ENCODE measurements around the gene KRTAP4-8.

DNA sequence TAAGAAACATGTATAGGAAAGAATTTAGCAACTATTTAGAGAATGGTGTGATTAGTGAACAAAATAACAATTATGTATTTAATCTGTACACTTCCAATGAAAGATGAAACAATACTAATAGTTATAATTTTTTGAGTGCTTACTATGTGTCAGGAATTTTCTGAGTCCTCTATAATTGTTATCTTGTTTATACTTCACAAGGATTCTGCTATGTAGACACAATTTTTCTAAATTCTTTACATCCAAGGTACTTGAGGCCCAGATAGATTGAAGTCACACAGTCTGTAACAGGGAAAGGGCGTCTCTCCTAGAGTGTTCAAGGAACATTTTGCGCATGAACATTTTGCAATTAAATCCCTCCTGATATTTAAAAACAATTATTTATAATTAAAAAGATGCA, 27.1 kb upstream of the KRTAP4-8 start:
- TF ChIP-seq ZFP36L1 (CRISPR knock-in tag; IDR thresholded peaks at IDR 0.05) (no peak), CREM (IDR thresholded peaks at IDR 0.05) (no peak), CREM (CRISPR knock-in tag; IDR thresholded peaks at IDR 0.05) (no peak), ZNF274 (CRISPR knock-in tag; IDR thresholded peaks at IDR 0.05) (no peak), ZNF552 (CRISPR knock-in tag; IDR thresholded peaks at IDR 0.05; ENCODE audit: borderline replicate concordance) (no peak), NCOR1 (IDR thresholded peaks at IDR 0.05; ENCODE audit: borderline replicate concordance, low read length) (no peak), PLRG1 (conservative IDR thresholded peaks at IDR 0.05) (no peak), KAT8 (CRISPR knock-in tag; IDR thresholded peaks at IDR 0.05) (no peak), POLR2AphosphoS2 (IDR thresholded peaks at IDR 0.05; ENCODE audit: low read depth, low read length) (no peak), FOXK1 (CRISPR knock-in tag; IDR thresholded peaks at IDR 0.05; ENCODE audit: borderline replicate concordance, low read depth) (no peak), ZFX (CRISPR knock-in tag; IDR thresholded peaks at IDR 0.05; ENCODE audit: low read depth) (no peak), MXI1 (IDR thresholded peaks at IDR 0.05; ENCODE audit: borderline replicate concordance, low read depth, low read length) (no peak), FOXM1 (CRISPR knock-in tag; IDR thresholded peaks at IDR 0.05) (no peak)
- TF ChIP-seq, protein P1, sequence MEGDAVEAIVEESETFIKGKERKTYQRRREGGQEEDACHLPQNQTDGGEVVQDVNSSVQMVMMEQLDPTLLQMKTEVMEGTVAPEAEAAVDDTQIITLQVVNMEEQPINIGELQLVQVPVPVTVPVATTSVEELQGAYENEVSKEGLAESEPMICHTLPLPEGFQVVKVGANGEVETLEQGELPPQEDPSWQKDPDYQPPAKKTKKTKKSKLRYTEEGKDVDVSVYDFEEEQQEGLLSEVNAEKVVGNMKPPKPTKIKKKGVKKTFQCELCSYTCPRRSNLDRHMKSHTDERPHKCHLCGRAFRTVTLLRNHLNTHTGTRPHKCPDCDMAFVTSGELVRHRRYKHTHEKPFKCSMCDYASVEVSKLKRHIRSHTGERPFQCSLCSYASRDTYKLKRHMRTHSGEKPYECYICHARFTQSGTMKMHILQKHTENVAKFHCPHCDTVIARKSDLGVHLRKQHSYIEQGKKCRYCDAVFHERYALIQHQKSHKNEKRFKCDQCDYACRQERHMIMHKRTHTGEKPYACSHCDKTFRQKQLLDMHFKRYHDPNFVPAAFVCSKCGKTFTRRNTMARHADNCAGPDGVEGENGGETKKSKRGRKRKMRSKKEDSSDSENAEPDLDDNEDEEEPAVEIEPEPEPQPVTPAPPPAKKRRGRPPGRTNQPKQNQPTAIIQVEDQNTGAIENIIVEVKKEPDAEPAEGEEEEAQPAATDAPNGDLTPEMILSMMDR (CRISPR knock-in tag; IDR thresholded peaks at IDR 0.05) = no peak

All from HepG2 (cell line).